ENCODE data around the gene ANKDD1B. TPM values are rescaled to one million over a fixed set of nuclear protein-coding genes. Genes with fewer than 3 reads are reported as not detected.

ANKDD1B gene
- total RNA-seq, 4 donors from 2014 or later: 3.2 to 5.0 TPM; not detected in 2

DNA sequence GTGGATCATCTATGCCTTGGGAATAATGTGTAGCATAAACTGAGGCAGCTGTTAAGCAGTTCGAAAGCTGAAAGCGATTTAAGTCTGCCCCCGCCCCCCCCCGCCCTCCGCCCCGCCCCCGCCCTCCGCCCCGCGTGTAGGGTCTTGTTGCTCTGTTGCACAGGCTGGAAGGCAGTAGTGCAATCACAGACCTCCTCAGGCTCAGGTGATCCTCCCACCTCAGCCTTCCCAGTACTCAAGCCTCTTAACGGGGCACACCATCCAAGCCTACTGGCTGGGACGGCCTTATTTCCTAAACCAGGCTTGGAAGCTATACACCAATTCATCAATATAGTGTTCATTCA, 945 bp downstream of the ANKDD1B start:
- Histone ChIP-seq H3K36me3 (no peaks in the 10 kb centered on the region), H3K27ac (no peak overlapping the region), H3K4me1 (peaks cover 0 to 20% (median 0%) of the 10 kb centered on the region in 4 donors), H3K9me3 (no peaks in the 10 kb centered on the region), H3K4me3 (peak overlapping the region in 2 of 4 donors; percentile 59 to 63), H3K27me3 (no peaks in the 10 kb centered on the region)
- no peak for TF ChIP-seq POLR2A (IDR thresholded peaks at IDR 0.05)
- TF ChIP-seq, protein P1, sequence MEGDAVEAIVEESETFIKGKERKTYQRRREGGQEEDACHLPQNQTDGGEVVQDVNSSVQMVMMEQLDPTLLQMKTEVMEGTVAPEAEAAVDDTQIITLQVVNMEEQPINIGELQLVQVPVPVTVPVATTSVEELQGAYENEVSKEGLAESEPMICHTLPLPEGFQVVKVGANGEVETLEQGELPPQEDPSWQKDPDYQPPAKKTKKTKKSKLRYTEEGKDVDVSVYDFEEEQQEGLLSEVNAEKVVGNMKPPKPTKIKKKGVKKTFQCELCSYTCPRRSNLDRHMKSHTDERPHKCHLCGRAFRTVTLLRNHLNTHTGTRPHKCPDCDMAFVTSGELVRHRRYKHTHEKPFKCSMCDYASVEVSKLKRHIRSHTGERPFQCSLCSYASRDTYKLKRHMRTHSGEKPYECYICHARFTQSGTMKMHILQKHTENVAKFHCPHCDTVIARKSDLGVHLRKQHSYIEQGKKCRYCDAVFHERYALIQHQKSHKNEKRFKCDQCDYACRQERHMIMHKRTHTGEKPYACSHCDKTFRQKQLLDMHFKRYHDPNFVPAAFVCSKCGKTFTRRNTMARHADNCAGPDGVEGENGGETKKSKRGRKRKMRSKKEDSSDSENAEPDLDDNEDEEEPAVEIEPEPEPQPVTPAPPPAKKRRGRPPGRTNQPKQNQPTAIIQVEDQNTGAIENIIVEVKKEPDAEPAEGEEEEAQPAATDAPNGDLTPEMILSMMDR (IDR thresholded peaks at IDR 0.05): no peak
- no peak for DNase-seq

DNA sequence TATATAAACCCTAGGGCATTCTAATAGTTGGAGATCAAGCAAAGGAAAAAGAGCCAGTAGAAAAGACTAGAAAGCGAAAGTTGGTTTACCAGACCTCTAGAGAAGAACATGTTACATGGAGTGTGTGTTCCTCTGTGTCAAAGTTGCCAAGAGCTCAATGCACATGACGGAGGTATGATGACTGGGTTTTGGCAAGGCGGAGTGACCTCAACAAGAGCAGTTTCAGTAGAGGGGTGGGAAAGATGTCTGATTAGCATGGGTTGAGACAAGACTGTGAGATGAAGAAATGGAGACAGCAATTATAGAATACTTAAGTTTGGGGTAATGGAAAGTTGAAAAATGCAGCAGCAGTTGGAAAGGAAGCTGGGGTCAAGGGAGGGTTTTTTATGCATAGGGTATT, 1.6 kb downstream of the ANKDD1B start:
- no peak for TF ChIP-seq POLR2A (IDR thresholded peaks at IDR 0.05)
- TF ChIP-seq, protein P1 (IDR thresholded peaks at IDR 0.05): no peak
- H3K4me3 ChIP-seq: no peak overlapping the region
- H3K4me1 ChIP-seq: peaks cover 0 to 26% (median 0%) of the 10 kb centered on the region in 4 donors
- no peak overlapping the region for H3K27ac ChIP-seq
- no peak for DNase-seq
- H3K36me3 ChIP-seq: no peaks in the 10 kb centered on the region
- H3K9me3 ChIP-seq: no peaks in the 10 kb centered on the region
- no peaks in the 10 kb centered on the region for H3K27me3 ChIP-seq

DNA sequence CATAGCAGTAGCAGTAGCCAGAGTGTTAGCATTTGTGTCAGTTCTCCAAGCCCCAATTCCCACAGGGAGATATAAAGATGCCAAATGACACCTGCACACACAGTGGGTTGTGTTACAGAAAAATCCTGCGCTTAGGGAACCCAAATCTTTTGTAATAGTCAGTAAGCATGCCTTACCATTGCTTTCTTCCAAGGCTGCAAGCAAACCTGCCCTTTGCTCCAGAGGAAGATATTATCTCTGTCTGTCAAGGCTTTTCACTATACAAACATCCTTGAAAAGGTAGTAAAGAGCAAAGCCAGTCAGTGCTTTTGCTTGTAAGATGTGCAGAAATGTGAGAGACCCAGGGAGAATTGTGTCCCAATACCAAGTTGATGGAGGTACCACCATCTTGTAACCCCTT, 2.9 kb downstream of the ANKDD1B start:
- H3K27me3 ChIP-seq: no peaks in the 10 kb centered on the region
- peaks cover 0 to 26% (median 0%) of the 10 kb centered on the region in 4 donors for H3K4me1 ChIP-seq
- H3K4me3 ChIP-seq: no peak overlapping the region
- no peak for TF ChIP-seq POLR2A (IDR thresholded peaks at IDR 0.05)
- TF ChIP-seq, protein P1 (IDR thresholded peaks at IDR 0.05): no peak
- no peak for DNase-seq
- H3K9me3 ChIP-seq: no peaks in the 10 kb centered on the region
- H3K36me3 ChIP-seq: no peaks in the 10 kb centered on the region
- no peak overlapping the region for H3K27ac ChIP-seq

DNA sequence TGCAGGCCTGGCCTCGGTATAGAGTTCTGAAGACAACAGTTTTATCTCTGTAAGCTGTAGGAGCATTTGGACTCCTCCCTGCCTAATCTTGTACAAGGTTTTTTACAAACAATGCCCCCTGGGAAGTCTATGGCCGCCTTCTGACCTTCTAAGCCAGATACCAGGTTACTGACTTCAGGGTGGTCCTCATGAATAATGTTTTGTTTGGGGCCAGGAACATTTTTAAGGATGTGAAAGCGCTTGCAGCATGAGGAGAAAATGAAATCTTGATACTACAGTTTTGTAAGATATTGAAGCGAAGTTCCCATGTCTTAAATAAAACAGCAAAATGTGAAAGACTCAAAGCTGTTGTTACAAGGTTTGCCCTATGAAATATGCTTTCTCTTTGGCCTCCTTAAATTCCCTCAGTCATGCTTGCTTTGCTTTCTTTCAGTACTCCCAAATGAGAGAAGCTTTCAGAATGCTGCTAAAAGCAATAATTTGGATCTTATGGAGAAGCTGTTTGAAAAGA, 5.2 kb downstream of the ANKDD1B start:
- Histone ChIP-seq H3K27ac (no peak overlapping the region), H3K4me1 (peaks cover 0 to 28% (median 0%) of the 10 kb centered on the region in 4 donors)

DNA sequence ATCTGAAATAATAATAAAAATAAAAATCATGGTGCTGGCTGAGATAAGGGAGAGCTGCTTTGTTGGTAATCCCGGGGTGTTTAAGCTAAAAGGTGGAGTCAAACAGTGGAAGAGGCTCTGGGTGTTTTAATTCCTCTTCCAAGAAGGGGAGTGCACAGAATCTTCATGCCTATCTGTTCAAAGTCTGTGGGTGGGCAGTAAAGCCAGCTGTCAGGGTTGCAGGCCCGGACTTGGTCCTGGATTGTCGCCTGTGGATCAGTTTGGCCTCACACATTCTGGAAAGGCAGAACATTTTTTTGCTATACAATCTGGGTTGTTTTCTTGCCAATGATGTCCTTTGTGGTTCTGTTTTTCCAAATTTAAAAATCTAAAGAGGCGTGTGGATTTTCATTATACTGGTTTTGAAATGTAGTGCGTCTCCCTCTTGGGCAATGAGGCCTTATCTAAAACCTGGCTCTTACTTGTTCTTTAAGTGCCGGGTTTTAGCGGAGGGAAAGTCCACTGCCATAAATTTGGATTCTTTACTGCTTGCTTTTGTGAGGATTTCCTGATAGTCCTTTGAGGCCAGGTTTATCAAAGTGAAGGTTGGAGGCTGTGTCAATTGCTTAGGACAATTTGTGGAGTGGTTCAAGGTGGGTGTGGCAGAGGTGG, 5.8 kb downstream of the ANKDD1B start:
- no peaks in the 10 kb centered on the region for H3K27me3 ChIP-seq
- H3K27ac ChIP-seq: no peak overlapping the region
- no peak for DNase-seq
- peaks cover 0 to 21% (median 0%) of the 10 kb centered on the region in 4 donors for H3K4me1 ChIP-seq
- H3K36me3 ChIP-seq: no peaks in the 10 kb centered on the region
- H3K9me3 ChIP-seq: no peaks in the 10 kb centered on the region
- TF ChIP-seq, protein P1 (IDR thresholded peaks at IDR 0.05): no peak
- no peak for TF ChIP-seq POLR2A (IDR thresholded peaks at IDR 0.05)
- no peak overlapping the region for H3K4me3 ChIP-seq

More for the DNA sequence above, 5.2 kb downstream of the ANKDD1B start:
- DNase-seq: no peak
- Histone ChIP-seq H3K36me3 (no peaks in the 10 kb centered on the region), H3K27me3 (no peaks in the 10 kb centered on the region), H3K9me3 (no peaks in the 10 kb centered on the region), H3K4me3 (no peak overlapping the region)
- no peak for TF ChIP-seq POLR2A (IDR thresholded peaks at IDR 0.05)
- TF ChIP-seq, protein P1 (IDR thresholded peaks at IDR 0.05): no peak
